Effector memory CD4-positive, alpha-beta T cell (primary cell): Measurements from ENCODE around the gene EPHB2.

ENCODE experiments used
- DNase-seq, 3 donors: peaks; one replicate each; pipeline ENCODE4 v3.0.0-alpha.2; 2020
- H3K27ac ChIP-seq: 2 replicates; pipeline ENCODE4 v1.7.0; 2013; ENCODE audit warnings: mild to moderate bottlenecking, low read length, moderate library complexity; ENCODE audit not compliant: insufficient read depth, poor library complexity, severe bottlenecking
- H3K27me3 ChIP-seq: replicated peaks from 2 replicates; pipeline ENCODE4 v1.7.0; 2013; ENCODE audit warnings: mild to moderate bottlenecking, low read length; ENCODE audit not compliant: insufficient read depth, control insufficient read depth, poor library complexity, severe bottlenecking
- H3K36me3 ChIP-seq: 2 replicates; pipeline ENCODE4 v1.7.0; 2013; ENCODE audit warnings: mild to moderate bottlenecking, low read length, moderate library complexity; ENCODE audit not compliant: control insufficient read depth, insufficient read depth
- H3K4me1 ChIP-seq: 2 replicates; pipeline ENCODE4 v1.7.0; 2013; ENCODE audit warnings: low read length, mild to moderate bottlenecking; ENCODE audit not compliant: control insufficient read depth, insufficient read depth, poor library complexity, severe bottlenecking
- H3K4me3 ChIP-seq: 2 replicates; pipeline ENCODE4 v1.7.0; 2013; ENCODE audit warnings: low read length, low read depth, mild to moderate bottlenecking; ENCODE audit not compliant: insufficient read depth, poor library complexity, severe bottlenecking
- H3K9me3 ChIP-seq: 2 replicates; pipeline ENCODE4 v1.7.0; 2013; ENCODE audit warnings: mild to moderate bottlenecking, low read length, moderate library complexity; ENCODE audit not compliant: control insufficient read depth

Gene EPHB2

GRCh38 chr1:22872981-22873664 lies 162.5 kb downstream of the EPHB2 start:
- DNase-seq: no peak

GRCh38 chr1:22874785-22875184 lies 164.1 kb downstream of the EPHB2 start:
- Histone ChIP-seq H3K36me3 (no peaks in the 10 kb centered on the region), H3K9me3 (no peaks in the 10 kb centered on the region), H3K27ac (no peak overlapping the region), H3K27me3 (no peaks in the 10 kb centered on the region), H3K4me3 (no peak overlapping the region), H3K4me1 (no peaks in the 10 kb centered on the region)
- DNase-seq: no peak

More at GRCh38 chr1:22872981-22873664, 162.5 kb downstream of the EPHB2 start:
- Histone ChIP-seq H3K4me3 (no peak overlapping the region), H3K27ac (no peak overlapping the region), H3K4me1 (no peaks in the 10 kb centered on the region), H3K36me3 (no peaks in the 10 kb centered on the region), H3K27me3 (no peaks in the 10 kb centered on the region), H3K9me3 (no peaks in the 10 kb centered on the region)

GRCh38 chr1:22875241-22875640 lies 164.6 kb downstream of the EPHB2 start:
- H3K4me1 ChIP-seq: no peaks in the 10 kb centered on the region
- no peak overlapping the region for H3K27ac ChIP-seq
- H3K4me3 ChIP-seq: no peak overlapping the region
- no peaks in the 10 kb centered on the region for H3K36me3 ChIP-seq
- DNase-seq: no peak
- no peaks in the 10 kb centered on the region for H3K27me3 ChIP-seq
- H3K9me3 ChIP-seq: no peaks in the 10 kb centered on the region

- Histone ChIP-seq H3K9me3 (no peaks in the 10 kb centered on the region), H3K27me3 (no peaks in the 10 kb centered on the region), H3K4me1 (no peaks in the 10 kb centered on the region), H3K4me3 (no peak overlapping the region), H3K36me3 (no peaks in the 10 kb centered on the region), H3K27ac (no peak overlapping the region)
- DNase-seq: no peak
These were observed 165.2 kb downstream of the EPHB2 start for GRCh38 chr1:22875841-22876240.

- no peak for DNase-seq
- Histone ChIP-seq H3K27ac (no peak overlapping the region), H3K9me3 (no peaks in the 10 kb centered on the region), H3K4me1 (no peaks in the 10 kb centered on the region), H3K27me3 (no peaks in the 10 kb centered on the region), H3K4me3 (no peak overlapping the region), H3K36me3 (no peaks in the 10 kb centered on the region)
These were observed 165.9 kb downstream of the EPHB2 start for GRCh38 chr1:22876359-22877111.

GRCh38 chr1:22877112-22877915 lies 166.7 kb downstream of the EPHB2 start:
- Histone ChIP-seq H3K4me3 (no peak overlapping the region), H3K27ac (no peak overlapping the region), H3K9me3 (no peaks in the 10 kb centered on the region), H3K4me1 (no peaks in the 10 kb centered on the region), H3K27me3 (no peaks in the 10 kb centered on the region), H3K36me3 (no peaks in the 10 kb centered on the region)
- DNase-seq: no peak

GRCh38 chr1:22877980-22878379 lies 167.3 kb downstream of the EPHB2 start:
- Histone ChIP-seq H3K36me3 (no peaks in the 10 kb centered on the region), H3K27me3 (no peaks in the 10 kb centered on the region), H3K27ac (no peak overlapping the region), H3K4me3 (no peak overlapping the region), H3K9me3 (no peaks in the 10 kb centered on the region), H3K4me1 (no peaks in the 10 kb centered on the region)
- no peak for DNase-seq

- DNase-seq: no peak
- Histone ChIP-seq H3K36me3 (no peaks in the 10 kb centered on the region), H3K4me3 (no peak overlapping the region), H3K27ac (no peak overlapping the region), H3K27me3 (no peaks in the 10 kb centered on the region), H3K4me1 (no peaks in the 10 kb centered on the region), H3K9me3 (no peaks in the 10 kb centered on the region)
These were observed 168.0 kb downstream of the EPHB2 start for GRCh38 chr1:22878626-22879025.

- no peak overlapping the region for H3K27ac ChIP-seq
- no peaks in the 10 kb centered on the region for H3K9me3 ChIP-seq
- H3K27me3 ChIP-seq: no peaks in the 10 kb centered on the region
- H3K4me3 ChIP-seq: no peak overlapping the region
- no peak for DNase-seq
- no peaks in the 10 kb centered on the region for H3K4me1 ChIP-seq
- no peaks in the 10 kb centered on the region for H3K36me3 ChIP-seq
These were observed 168.8 kb downstream of the EPHB2 start for GRCh38 chr1:22879445-22879844.

- no peak for DNase-seq
- no peak overlapping the region for H3K27ac ChIP-seq
- no peaks in the 10 kb centered on the region for H3K4me1 ChIP-seq
- no peak overlapping the region for H3K4me3 ChIP-seq
- H3K36me3 ChIP-seq: no peaks in the 10 kb centered on the region
- no peaks in the 10 kb centered on the region for H3K9me3 ChIP-seq
- H3K27me3 ChIP-seq: no peaks in the 10 kb centered on the region
These were observed 169.5 kb downstream of the EPHB2 start for GRCh38 chr1:22880174-22880601.
